GM12892 (cell line): Measurements from ENCODE around the gene AP4M1.
A peak's percentile ranks its signal among the peaks of the same experiment; 100 is the strongest.

Experiments
- DNase-seq: peaks from one replicate; pipeline ENCODE4 v3.0.0; 2011; ENCODE audit not compliant: insufficient read length
- FAIRE-seq: peaks from 2 replicates; lab custom pipeline; 2011; peaks lifted over from hg19 to GRCh38; lab: Jason Lieb, UNC
- POLR2A ChIP-seq: IDR thresholded peaks from 2 replicates; pipeline ENCODE4 v1.6.1; 2011; ENCODE audit warnings: low read depth, low read length, control low read depth
- POLR2AphosphoS5 ChIP-seq: IDR thresholded peaks from 2 replicates; pipeline ENCODE4 v1.6.1; 2011; ENCODE audit warnings: low read depth, low read length, control low read depth
- TAF1 ChIP-seq: IDR thresholded peaks from 2 replicates; pipeline ENCODE4 v1.6.1; 2011; ENCODE audit warnings: low read depth, mild to moderate bottlenecking, control low read depth, low read length, borderline replicate concordance

Gene AP4M1

DNA sequence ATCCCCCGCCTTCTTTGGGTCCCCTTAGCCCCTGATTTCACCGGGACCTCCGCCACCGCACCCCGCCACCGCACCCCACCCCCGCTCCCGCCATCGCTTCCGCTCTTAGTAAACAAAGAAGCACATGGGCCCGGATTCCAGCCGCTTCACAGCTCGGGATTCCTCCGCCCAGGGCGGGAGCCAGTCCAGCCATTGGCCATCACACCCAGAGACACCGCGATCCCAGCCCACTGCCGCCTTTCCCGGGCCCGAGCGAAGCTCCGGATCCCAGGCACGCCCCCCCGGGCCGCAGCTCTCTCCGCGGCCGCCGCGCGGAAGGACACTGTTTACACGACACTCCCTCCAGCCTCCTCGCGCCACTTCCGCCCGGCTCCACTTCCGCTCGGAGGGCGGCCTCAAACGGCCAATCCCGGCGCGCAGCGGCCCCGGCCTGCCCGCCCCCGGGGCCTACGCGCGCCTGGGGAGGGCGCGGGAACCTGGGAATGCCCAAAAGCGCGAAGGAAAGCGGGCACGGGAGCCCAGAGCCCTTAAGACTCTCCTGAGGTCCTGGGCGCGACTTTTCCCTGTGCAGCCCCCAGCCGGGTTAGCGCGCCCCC, 925 bp upstream of the AP4M1 start:
- TF ChIP-seq POLR2AphosphoS5 = no peak
- peak; percentile 43 for TF ChIP-seq POLR2A
- TF ChIP-seq TAF1 = 0 out of 2 replicates have a peak, but pooled peaks have one; percentile 47
- DNase-seq (peak; percentile 96), FAIRE-seq (peak; percentile 79)

DNA sequence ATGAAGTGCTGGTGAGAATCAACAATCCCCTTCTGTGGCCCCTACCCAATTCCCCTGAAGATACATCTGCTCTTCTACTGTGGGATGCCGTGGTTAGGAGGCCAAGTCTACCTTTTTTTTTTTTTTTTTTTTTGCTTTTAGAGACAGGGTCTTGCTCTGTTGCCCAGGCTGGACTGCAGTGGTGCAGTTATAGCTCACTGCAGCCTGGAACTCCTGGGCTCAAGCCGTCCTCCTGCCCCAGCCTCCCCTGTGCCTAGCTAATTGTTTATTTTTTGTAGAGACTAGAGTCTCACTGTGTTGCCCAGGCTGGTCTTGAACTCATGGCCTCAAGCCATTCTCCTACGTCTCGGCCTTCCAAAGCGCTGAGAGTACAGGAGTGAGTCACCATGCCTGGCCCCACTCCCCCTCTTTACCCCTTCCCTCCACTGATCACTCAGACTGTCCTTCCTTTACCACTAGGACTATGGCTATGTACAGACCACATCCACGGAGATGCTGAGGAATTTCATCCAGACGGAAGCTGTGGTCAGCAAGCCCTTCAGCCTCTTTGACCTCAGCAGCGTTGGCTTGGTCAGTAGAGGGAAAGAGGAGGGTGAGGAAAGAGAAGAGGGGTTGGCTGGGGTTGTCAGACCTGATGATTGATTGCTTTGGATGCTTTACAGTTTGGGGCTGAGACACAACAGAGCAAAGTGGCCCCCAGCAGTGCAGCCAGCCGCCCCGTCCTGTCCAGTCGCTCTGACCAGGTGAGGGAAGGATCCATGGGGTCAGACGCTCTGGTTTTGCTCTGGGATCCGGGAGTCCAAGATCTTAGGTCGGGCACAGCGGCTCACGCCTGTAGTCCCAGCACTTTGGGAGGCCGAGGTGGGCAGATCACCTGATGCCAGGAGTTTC, 1.8 kb downstream of the AP4M1 start:
- FAIRE-seq = no peak
- no peak for DNase-seq
- TF ChIP-seq POLR2A (no peak), POLR2AphosphoS5 (no peak), TAF1 (no peak)

DNA sequence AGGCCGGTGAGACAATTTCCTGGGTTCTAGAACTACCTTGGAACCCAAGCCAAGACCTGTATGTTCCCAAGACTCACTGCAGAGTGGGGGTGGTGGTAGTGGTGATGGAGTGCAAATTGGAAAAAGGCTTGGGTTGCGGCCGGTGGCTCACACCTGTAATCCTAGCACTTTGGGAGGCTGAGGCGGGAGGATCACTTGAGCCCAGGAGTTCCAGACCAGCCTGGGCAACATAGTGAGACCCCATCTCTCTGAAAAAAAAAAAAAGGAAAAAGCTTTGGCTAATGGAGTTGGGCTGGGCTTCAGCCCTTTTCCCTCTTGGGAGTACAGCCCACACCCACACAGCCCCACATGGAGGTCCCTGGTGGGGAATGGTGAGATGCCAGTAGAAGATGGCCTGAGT, 4.1 kb downstream of the AP4M1 start:
- DNase-seq (no peak), FAIRE-seq (no peak)
- no peak for TF ChIP-seq TAF1
- TF ChIP-seq POLR2AphosphoS5 = no peak
- no peak for TF ChIP-seq POLR2A

DNA sequence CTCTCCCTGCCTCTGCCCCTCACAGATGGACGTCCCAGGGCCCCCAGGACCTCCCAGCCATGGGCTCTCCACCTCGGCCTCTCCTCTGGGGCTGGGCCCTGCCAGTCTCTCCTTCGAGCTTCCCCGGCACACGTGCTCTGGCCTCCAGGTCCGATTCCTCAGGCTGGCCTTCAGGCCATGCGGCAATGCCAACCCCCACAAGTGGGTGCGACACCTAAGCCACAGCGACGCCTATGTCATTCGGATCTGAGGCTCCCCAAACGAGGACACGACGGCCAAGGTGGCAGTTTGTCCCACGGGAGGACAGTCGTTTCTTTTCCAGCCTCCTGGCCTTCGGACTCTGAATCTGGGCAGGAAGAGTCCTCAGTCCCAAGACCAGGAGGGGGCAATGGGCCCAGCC, 5.2 kb downstream of the AP4M1 start:
- no peak for TF ChIP-seq POLR2AphosphoS5
- no peak for TF ChIP-seq POLR2A
- no peak for TF ChIP-seq TAF1
- DNase-seq (no peak), FAIRE-seq (no peak)

DNA sequence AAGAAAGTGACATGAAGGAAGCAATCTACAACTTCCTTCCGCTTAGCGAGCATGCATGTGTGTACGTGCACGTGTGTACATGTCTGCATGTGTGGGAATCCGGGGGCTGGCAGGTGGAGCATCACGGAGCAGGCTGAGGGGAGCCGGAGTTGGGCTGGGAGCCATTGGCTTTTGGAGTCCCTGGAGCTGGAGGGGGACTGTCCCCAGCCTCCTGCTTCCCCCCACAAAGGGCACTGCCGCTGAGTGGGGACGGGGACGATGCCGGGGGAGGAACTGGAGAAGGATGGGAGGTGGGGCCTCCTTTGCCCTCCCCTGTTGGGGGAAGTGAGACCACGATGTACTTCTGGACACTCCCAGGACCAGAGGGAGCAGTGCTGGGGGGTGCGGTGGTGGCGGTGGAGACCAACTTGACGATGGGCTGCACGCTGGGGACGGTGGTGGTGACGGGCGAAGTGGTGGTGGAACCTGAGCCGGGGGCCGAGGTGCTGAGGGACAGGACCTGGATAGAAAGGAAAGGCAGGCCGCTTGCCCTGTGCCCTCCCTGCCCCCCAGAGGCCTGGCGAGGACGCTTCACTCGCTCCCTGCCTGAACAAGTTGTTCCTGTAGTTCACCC, 5.8 kb downstream of the AP4M1 start:
- TF ChIP-seq TAF1 (no peak), POLR2AphosphoS5 (no peak)
- DNase-seq (no peak), FAIRE-seq (no peak)

DNA sequence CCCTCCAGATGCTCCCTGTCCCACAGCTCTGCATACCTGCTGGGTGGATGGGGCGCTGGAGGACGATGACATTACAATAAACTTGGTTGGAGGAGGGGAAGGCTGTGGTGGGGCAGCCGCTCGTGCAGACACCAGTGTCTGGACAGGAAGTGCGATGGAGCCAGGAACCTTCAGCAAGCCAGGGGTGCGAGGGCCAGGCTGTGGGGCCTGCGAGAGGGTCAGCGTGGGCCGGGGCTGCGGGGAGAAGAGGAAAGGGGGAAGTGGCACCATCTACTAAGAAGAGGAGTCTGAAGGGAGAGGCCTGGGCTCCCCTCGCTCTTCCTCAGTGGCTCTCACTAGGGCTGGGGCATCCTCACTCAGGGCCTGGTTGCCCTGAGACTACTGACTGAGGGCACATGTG, 6.4 kb downstream of the AP4M1 start:
- no peak for DNase-seq
- TF ChIP-seq POLR2AphosphoS5 (no peak), POLR2A (no peak), TAF1 (no peak)
- no peak for FAIRE-seq

DNA sequence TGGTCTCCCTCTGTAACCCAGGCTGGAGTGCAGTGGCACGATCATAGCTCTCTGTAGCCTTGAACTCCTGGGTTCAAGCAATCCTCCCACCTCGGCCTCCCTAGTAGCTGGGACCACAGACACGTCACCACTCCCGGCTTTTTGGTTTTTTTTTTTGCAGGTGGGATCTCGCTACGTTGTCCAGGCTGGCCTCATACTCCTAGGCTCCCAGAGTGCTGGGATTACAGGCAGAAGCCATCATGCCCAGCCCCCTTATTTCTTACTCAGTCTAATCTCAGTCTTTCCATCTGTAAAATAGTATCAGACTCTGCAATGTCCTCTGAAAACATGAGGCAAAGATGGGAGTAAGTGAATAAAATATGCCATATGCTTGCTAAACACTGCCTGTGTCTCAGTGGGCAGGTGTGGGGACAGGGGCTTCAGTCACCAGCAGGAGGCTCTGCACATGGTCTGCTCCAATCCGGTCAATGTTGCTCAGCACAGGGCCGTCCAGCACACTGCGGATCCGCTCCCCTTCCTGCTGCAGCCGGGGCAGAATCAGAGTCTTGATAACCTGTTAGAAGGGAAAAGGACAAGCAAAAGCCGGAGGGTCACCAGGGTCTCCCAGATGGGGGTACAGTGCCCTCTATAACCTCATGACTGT, 8.2 kb downstream of the AP4M1 start:
- no peak for TF ChIP-seq POLR2A
- TF ChIP-seq POLR2AphosphoS5 = no peak
- no peak for TF ChIP-seq TAF1
- DNase-seq = no peak
- no peak for FAIRE-seq

DNA sequence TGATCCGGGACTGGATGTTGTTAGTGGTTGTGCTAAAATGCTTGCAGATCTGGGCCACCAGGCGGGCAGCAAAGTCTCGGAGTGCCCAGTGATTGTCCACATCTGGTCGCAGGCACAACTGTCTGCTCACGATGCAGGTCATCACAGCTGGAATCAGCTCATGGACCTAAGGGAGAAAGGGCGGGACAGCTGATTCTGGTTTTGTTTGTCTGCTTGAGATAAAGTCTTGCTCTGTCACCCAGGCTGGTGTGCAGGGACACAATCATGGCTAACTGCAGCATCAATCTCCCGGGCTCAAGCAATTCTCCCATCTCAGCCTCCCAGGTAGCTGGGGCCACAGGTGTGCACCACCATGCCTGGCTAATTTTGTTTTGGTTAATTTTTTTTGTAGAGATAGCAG, 9.7 kb downstream of the AP4M1 start:
- FAIRE-seq = no peak
- no peak for DNase-seq
- TF ChIP-seq POLR2AphosphoS5 (no peak), POLR2A (no peak), TAF1 (no peak)

DNA sequence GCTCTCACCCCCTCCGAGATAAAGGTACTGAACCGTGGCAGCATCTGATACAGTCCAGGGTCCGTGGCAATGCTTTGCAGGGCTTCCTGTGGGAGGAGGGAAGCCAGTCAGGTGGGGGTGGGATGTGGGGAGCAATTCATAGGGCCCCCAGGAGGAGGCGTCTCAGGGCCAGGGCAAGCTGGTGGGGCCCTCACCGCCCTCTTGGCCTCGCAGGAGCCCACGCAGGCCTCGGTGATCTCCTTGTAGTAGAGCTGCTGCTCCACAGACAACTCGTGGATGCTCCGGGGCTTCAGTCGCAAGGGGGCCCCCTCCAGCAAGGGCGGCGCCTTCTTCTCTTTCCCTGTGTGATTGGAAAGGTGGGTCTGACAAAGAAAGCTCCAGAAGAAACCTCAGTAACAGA, 10.5 kb downstream of the AP4M1 start:
- TF ChIP-seq POLR2A (no peak), TAF1 (no peak), POLR2AphosphoS5 (no peak)
- FAIRE-seq (no peak), DNase-seq (no peak)

DNA sequence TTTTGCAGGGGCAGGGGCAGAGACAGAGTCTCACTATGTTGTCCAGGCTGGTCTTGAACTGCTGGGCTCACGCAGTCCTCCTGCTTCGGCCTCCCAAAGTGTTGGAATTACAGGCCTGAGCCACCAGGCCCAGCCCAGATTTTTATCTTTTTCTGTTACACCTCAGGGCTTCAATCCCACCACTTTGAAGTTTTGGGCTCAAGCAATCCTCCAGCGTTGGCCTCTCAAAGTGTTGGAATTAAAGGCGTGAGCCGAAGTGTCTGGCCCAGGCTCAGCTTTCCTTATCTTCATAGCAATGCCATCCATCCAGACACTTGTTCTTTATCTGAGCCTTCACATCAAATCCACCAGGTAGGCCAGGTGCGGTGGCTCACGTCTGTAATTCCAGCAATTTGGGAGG, 13.6 kb downstream of the AP4M1 start:
- TF ChIP-seq TAF1 = no peak
- no peak for TF ChIP-seq POLR2A
- no peak for TF ChIP-seq POLR2AphosphoS5
- FAIRE-seq (no peak), DNase-seq (no peak)
